ENCODE data around the gene FSTL4. TPM values are rescaled to one million over a fixed set of nuclear protein-coding genes. Genes with fewer than 3 reads are reported as not detected.

The FSTL4 gene
- total and polyA plus RNA-seq, 4 donors = 0.42 TPM; not detected in 3

DNA sequence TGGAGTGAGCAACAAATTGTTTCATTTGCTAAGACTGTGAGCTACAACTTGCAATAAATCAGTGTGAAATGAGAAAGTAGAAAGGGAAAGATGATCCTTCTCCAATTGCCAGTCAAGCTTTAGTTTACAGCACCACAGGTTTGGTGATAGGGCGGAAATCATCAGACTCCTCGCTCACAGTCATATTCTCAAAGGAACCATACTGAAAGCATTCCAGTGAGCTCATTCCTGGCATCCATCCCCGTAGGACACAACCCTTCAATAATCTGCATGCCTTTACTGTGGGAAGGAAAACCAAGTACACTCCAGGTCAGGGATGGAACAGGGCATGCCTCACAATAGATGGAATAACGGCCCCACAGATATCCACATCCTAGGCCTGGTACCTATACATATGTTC lies 80.7 kb downstream of the FSTL4 start:
- ATAC-seq (ENCODE audit: low FRiP score) (no peak), DNase-seq (no peak)
- intact Hi-C loops (cut with DNase I) = no loop called here

DNA sequence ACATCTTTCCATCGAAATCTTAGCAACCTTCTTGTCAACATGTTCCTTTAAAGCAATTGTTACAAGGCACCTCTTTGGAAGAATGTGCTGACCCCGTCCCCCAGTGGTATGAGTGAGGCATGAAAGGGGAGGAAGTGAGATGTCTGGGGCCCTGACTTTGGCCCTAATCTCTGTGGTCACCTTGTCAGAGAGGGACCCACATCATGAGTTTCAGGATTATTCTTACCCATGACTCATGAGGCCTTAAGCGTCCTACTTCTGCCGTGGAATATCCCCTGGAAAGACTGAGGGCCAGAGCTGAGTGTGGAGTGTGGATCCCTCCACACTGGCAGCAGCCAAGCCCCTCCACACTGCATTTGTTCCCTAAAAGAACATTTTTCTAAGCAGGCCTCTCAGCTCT lies 81.2 kb downstream of the FSTL4 start:
- intact Hi-C loops (cut with DNase I) = no loop called here
- no peak overlapping the region for H3K27ac ChIP-seq (ENCODE audit: low read depth in 1 of 2, low read length in 2 of 2)
- 83 to 84% methylated on average over 4 of the region's 4 CpGs for WGBS, 2 donors
- ATAC-seq (ENCODE audit: low FRiP score) = no peak
- no peak for DNase-seq
- H3K9me3 ChIP-seq (ENCODE audit: control insufficient read depth, low read length) = no peaks in the 10 kb centered on the region
- no peak overlapping the region for H3K4me3 ChIP-seq (ENCODE audit: low read length in 2 of 2)
- H3K27me3 ChIP-seq (ENCODE audit: control insufficient read depth in 1 of 2, insufficient read depth in 2 of 2, low read length in 1 of 2) = no peaks in the 10 kb centered on the region
- H3K4me1 ChIP-seq (ENCODE audit: control insufficient read depth in 1 of 2, insufficient read depth in 2 of 2, low read length in 2 of 2) = no peaks in the 10 kb centered on the region
- no peaks in the 10 kb centered on the region for H3K36me3 ChIP-seq (ENCODE audit: control insufficient read depth in 1 of 2, insufficient read depth in 2 of 2, low read length in 1 of 2)

More for the DNA sequence above, 80.7 kb downstream of the FSTL4 start:
- Histone ChIP-seq H3K36me3 (ENCODE audit: control insufficient read depth in 1 of 2, insufficient read depth in 2 of 2, low read length in 1 of 2) (no peaks in the 10 kb centered on the region), H3K9me3 (ENCODE audit: control insufficient read depth, low read length) (no peaks in the 10 kb centered on the region), H3K27me3 (ENCODE audit: control insufficient read depth in 1 of 2, insufficient read depth in 2 of 2, low read length in 1 of 2) (no peaks in the 10 kb centered on the region), H3K4me1 (ENCODE audit: control insufficient read depth in 1 of 2, insufficient read depth in 2 of 2, low read length in 2 of 2) (no peaks in the 10 kb centered on the region), H3K4me3 (ENCODE audit: low read length in 2 of 2) (no peak overlapping the region), H3K27ac (ENCODE audit: low read depth in 1 of 2, low read length in 2 of 2) (no peak overlapping the region)
- WGBS, 2 donors = 35 to 53% methylated on average over 4 of the region's 4 CpGs

- ATAC-seq (ENCODE audit: low FRiP score) (no peak), DNase-seq (no peak)
- H3K27me3 ChIP-seq (ENCODE audit: control insufficient read depth in 1 of 2, insufficient read depth in 2 of 2, low read length in 1 of 2) = no peaks in the 10 kb centered on the region
- H3K4me1 ChIP-seq (ENCODE audit: control insufficient read depth in 1 of 2, insufficient read depth in 2 of 2, low read length in 2 of 2) = no peaks in the 10 kb centered on the region
- no peaks in the 10 kb centered on the region for H3K36me3 ChIP-seq (ENCODE audit: control insufficient read depth in 1 of 2, insufficient read depth in 2 of 2, low read length in 1 of 2)
- H3K4me3 ChIP-seq (ENCODE audit: low read length in 2 of 2) = no peak overlapping the region
- H3K9me3 ChIP-seq (ENCODE audit: control insufficient read depth, low read length) = no peaks in the 10 kb centered on the region
- intact Hi-C loops (cut with DNase I) = no loop called here
- 77 to 84% methylated on average over 6 of the region's 6 CpGs for WGBS, 2 donors
- H3K27ac ChIP-seq (ENCODE audit: low read depth in 1 of 2, low read length in 2 of 2) = no peak overlapping the region
Observed at GRCh38 chr5:133530270-133530669, 82.1 kb downstream of the FSTL4 start.

DNA sequence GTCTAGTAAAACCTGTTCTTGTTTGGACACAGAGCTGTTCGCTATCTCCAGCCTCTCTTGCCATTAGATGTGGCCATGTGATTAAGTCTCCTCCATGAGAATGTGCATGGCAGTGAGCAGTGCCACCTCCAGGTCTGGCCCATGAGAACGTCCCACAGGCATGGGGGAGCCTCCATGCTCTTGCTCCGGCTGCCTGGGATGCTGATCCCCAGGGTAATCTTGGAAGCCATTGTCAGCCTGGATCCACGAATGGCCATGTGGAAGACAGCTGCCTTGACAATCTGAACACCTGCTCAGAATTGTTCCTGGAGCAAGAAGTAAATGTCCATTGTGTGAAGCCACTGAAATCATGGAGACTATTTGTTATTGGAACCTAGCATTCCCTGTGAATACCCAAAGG lies 83.5 kb downstream of the FSTL4 start:
- Histone ChIP-seq H3K27ac (ENCODE audit: low read depth in 1 of 2, low read length in 2 of 2) (no peak overlapping the region), H3K27me3 (ENCODE audit: control insufficient read depth in 1 of 2, insufficient read depth in 2 of 2, low read length in 1 of 2) (no peaks in the 10 kb centered on the region), H3K4me3 (ENCODE audit: low read length in 2 of 2) (no peak overlapping the region), H3K9me3 (ENCODE audit: control insufficient read depth, low read length) (no peaks in the 10 kb centered on the region), H3K4me1 (ENCODE audit: control insufficient read depth in 1 of 2, insufficient read depth in 2 of 2, low read length in 2 of 2) (no peaks in the 10 kb centered on the region), H3K36me3 (ENCODE audit: control insufficient read depth in 1 of 2, insufficient read depth in 2 of 2, low read length in 1 of 2) (no peaks in the 10 kb centered on the region)
- 77 to 80% methylated on average over 4 of the region's 4 CpGs for WGBS, 2 donors
- ATAC-seq (ENCODE audit: low FRiP score) (no peak), DNase-seq (no peak)
- intact Hi-C loops (cut with DNase I) = no loop called here

GRCh38 chr5:133527311-133527710 lies 85.0 kb downstream of the FSTL4 start:
- H3K9me3 ChIP-seq (ENCODE audit: control insufficient read depth, low read length) = no peaks in the 10 kb centered on the region
- H3K27me3 ChIP-seq (ENCODE audit: control insufficient read depth in 1 of 2, insufficient read depth in 2 of 2, low read length in 1 of 2) = no peaks in the 10 kb centered on the region
- 9 to 13% methylated on average over 2 of the region's 2 CpGs for WGBS, 2 donors
- H3K4me3 ChIP-seq (ENCODE audit: low read length in 2 of 2) = no peak overlapping the region
- intact Hi-C loops (cut with DNase I) = no loop called here
- DNase-seq (no peak), ATAC-seq (ENCODE audit: low FRiP score) (no peak)
- H3K27ac ChIP-seq (ENCODE audit: low read depth in 1 of 2, low read length in 2 of 2) = no peak overlapping the region
- H3K4me1 ChIP-seq (ENCODE audit: control insufficient read depth in 1 of 2, insufficient read depth in 2 of 2, low read length in 2 of 2) = no peaks in the 10 kb centered on the region
- H3K36me3 ChIP-seq (ENCODE audit: control insufficient read depth in 1 of 2, insufficient read depth in 2 of 2, low read length in 1 of 2) = no peaks in the 10 kb centered on the region

GRCh38 chr5:133526368-133526767 lies 86.0 kb downstream of the FSTL4 start:
- Histone ChIP-seq H3K4me3 (ENCODE audit: low read length in 2 of 2) (no peak overlapping the region), H3K9me3 (ENCODE audit: control insufficient read depth, low read length) (no peaks in the 10 kb centered on the region), H3K4me1 (ENCODE audit: control insufficient read depth in 1 of 2, insufficient read depth in 2 of 2, low read length in 2 of 2) (no peaks in the 10 kb centered on the region), H3K27me3 (ENCODE audit: control insufficient read depth in 1 of 2, insufficient read depth in 2 of 2, low read length in 1 of 2) (no peaks in the 10 kb centered on the region), H3K36me3 (ENCODE audit: control insufficient read depth in 1 of 2, insufficient read depth in 2 of 2, low read length in 1 of 2) (no peaks in the 10 kb centered on the region), H3K27ac (ENCODE audit: low read depth in 1 of 2, low read length in 2 of 2) (no peak overlapping the region)
- 88 to 92% methylated on average over 7 of the region's 7 CpGs for WGBS, 2 donors
- intact Hi-C loops (cut with DNase I) = no loop called here
- no peak for ATAC-seq (ENCODE audit: low FRiP score)
- DNase-seq = no peak

DNA sequence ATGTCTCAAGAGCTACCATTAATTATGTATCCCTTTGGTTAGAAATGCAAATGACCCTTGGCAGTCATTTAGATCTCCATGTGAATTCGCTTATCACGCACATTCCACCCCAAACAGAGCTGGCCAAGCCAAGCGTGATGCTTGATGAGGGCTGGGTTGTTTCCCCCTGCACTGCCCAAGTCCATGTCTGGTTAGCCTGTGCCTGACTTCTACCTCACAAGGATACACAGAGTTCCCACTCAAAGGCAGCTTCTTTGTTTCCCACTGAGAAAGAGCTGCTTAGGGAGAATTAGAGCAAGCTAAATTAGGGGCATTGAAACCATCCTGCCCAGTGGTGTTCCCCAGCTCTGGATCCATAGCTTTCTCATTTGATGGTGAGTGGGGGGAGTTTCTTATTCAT lies 87.2 kb downstream of the FSTL4 start:
- 88 to 92% methylated on average over 3 of the region's 3 CpGs for WGBS, 2 donors
- no peak for DNase-seq
- H3K4me3 ChIP-seq (ENCODE audit: low read length in 2 of 2) = no peak overlapping the region
- H3K27ac ChIP-seq (ENCODE audit: low read depth in 1 of 2, low read length in 2 of 2) = no peak overlapping the region
- no peak for ATAC-seq (ENCODE audit: low FRiP score)
- no peaks in the 10 kb centered on the region for H3K36me3 ChIP-seq (ENCODE audit: control insufficient read depth in 1 of 2, insufficient read depth in 2 of 2, low read length in 1 of 2)
- no peaks in the 10 kb centered on the region for H3K27me3 ChIP-seq (ENCODE audit: control insufficient read depth in 1 of 2, insufficient read depth in 2 of 2, low read length in 1 of 2)
- intact Hi-C loops (cut with DNase I) = no loop called here
- no peaks in the 10 kb centered on the region for H3K4me1 ChIP-seq (ENCODE audit: control insufficient read depth in 1 of 2, insufficient read depth in 2 of 2, low read length in 2 of 2)
- H3K9me3 ChIP-seq (ENCODE audit: control insufficient read depth, low read length) = no peaks in the 10 kb centered on the region

- no peak overlapping the region for H3K4me3 ChIP-seq (ENCODE audit: low read length in 2 of 2)
- no peaks in the 10 kb centered on the region for H3K36me3 ChIP-seq (ENCODE audit: control insufficient read depth in 1 of 2, insufficient read depth in 2 of 2, low read length in 1 of 2)
- no peaks in the 10 kb centered on the region for H3K27me3 ChIP-seq (ENCODE audit: control insufficient read depth in 1 of 2, insufficient read depth in 2 of 2, low read length in 1 of 2)
- DNase-seq (no peak), ATAC-seq (ENCODE audit: low FRiP score) (no peak)
- H3K9me3 ChIP-seq (ENCODE audit: control insufficient read depth, low read length) = no peaks in the 10 kb centered on the region
- no peak overlapping the region for H3K27ac ChIP-seq (ENCODE audit: low read depth in 1 of 2, low read length in 2 of 2)
- 94% methylated on average over 4 of the region's 4 CpGs for WGBS, 2 donors
- intact Hi-C loops (cut with DNase I) = no loop called here
- H3K4me1 ChIP-seq (ENCODE audit: control insufficient read depth in 1 of 2, insufficient read depth in 2 of 2, low read length in 2 of 2) = no peaks in the 10 kb centered on the region
Observed at GRCh38 chr5:133524666-133525065, 87.7 kb downstream of the FSTL4 start.

- Histone ChIP-seq H3K9me3 (ENCODE audit: control insufficient read depth, low read length) (no peaks in the 10 kb centered on the region), H3K27ac (ENCODE audit: low read depth in 1 of 2, low read length in 2 of 2) (no peak overlapping the region), H3K4me3 (ENCODE audit: low read length in 2 of 2) (no peak overlapping the region), H3K36me3 (ENCODE audit: control insufficient read depth in 1 of 2, insufficient read depth in 2 of 2, low read length in 1 of 2) (no peaks in the 10 kb centered on the region), H3K4me1 (ENCODE audit: control insufficient read depth in 1 of 2, insufficient read depth in 2 of 2, low read length in 2 of 2) (no peaks in the 10 kb centered on the region), H3K27me3 (ENCODE audit: control insufficient read depth in 1 of 2, insufficient read depth in 2 of 2, low read length in 1 of 2) (no peaks in the 10 kb centered on the region)
- intact Hi-C loops (cut with DNase I) = no loop called here
- no peak for ATAC-seq (ENCODE audit: low FRiP score)
- 86 to 91% methylated on average over 12 of the region's 12 CpGs for WGBS, 2 donors
- no peak for DNase-seq
Observed at GRCh38 chr5:133523961-133524586, 88.3 kb downstream of the FSTL4 start.
